ELR (cell line): ENCODE data around the gene DOP1A.
"Not testable (repeated sequence)": the region's sequence is repeated elsewhere in the genome, so short reads cannot be mapped to it uniquely, and the experiment has no call there.

Source experiments
- DNase-seq: peaks from one replicate; pipeline ENCODE4 v3.0.0-alpha.2; 2015; ENCODE audit warnings: low read depth

The DOP1A gene

GRCh38 chr6:83151114-83151513 lies 83.6 kb downstream of the DOP1A start:
- DNase-seq: peak; percentile 45

GRCh38 chr6:83152913-83153312 lies 85.4 kb downstream of the DOP1A start:
- DNase-seq: no peak

GRCh38 chr6:83153883-83154521 lies 86.5 kb downstream of the DOP1A start:
- DNase-seq: no peak

GRCh38 chr6:83155794-83156193 lies 88.3 kb downstream of the DOP1A start:
- no peak for DNase-seq

GRCh38 chr6:83160167-83160566 lies 92.7 kb downstream of the DOP1A start:
- DNase-seq: no peak

GRCh38 chr6:83167726-83168278 lies 100.3 kb downstream of the DOP1A start:
- DNase-seq: no peak

- no peak for DNase-seq
Measured at GRCh38 chr6:83168556-83168955, 101.1 kb downstream of the DOP1A start.

- no peak for DNase-seq
Measured at GRCh38 chr6:83169106-83169505, 101.6 kb downstream of the DOP1A start.

GRCh38 chr6:83169511-83169910 lies 102.0 kb downstream of the DOP1A start:
- DNase-seq: no peak

- no peak for DNase-seq
Measured at GRCh38 chr6:83176246-83176645, 108.8 kb downstream of the DOP1A start.

- DNase-seq: no peak
Measured at GRCh38 chr6:83180426-83180950, 113.0 kb downstream of the DOP1A start.

- DNase-seq: no peak
Measured at GRCh38 chr6:83182114-83182513, 114.6 kb downstream of the DOP1A start.

- DNase-seq: peak; percentile 98
Measured at GRCh38 chr6:83183082-83183828, 115.8 kb downstream of the DOP1A start.

- peak; percentile 37 for DNase-seq
Measured at GRCh38 chr6:83185096-83185495, 117.6 kb downstream of the DOP1A start.

GRCh38 chr6:83188501-83188900 lies 121.0 kb downstream of the DOP1A start:
- DNase-seq: no peak

- no peak for DNase-seq
Measured at GRCh38 chr6:83190626-83191025, 123.2 kb downstream of the DOP1A start.

GRCh38 chr6:83191974-83192373 lies 124.5 kb downstream of the DOP1A start:
- not testable (repeated sequence) for DNase-seq

GRCh38 chr6:83192456-83192855 lies 125.0 kb downstream of the DOP1A start:
- peak; percentile 63 for DNase-seq

- DNase-seq: peak; percentile 89
Measured at GRCh38 chr6:83192871-83193746, 125.6 kb downstream of the DOP1A start, which contains the start of the genes PGM3 and RWDD2A. PGM3 (minus strand) TSS chr6:83193265; CDS start chr6:83191012, 2,253 bp downstream. RWDD2A (plus strand) TSS chr6:83193357; CDS start chr6:83194452, 1,095 bp downstream.

GRCh38 chr6:83193747-83194566 lies 126.5 kb downstream of the DOP1A start:
- DNase-seq: peak; percentile 60
